GM23338 (cell line): ENCODE data around the gene SRD5A2.

Experiments used
- CREB1 ChIP-seq: fragments of 250-450 bp; sonication (Bioruptor Pico); IDR thresholded peaks from 2 replicates; pipeline ENCODE4 v1.5.0; 2020; ENCODE audit warnings: low read depth, mild to moderate bottlenecking, moderate library complexity
- EZH2 ChIP-seq: fragments of 200-600 bp; sonication (generic); IDR thresholded peaks from one replicate; pipeline ENCODE4 v1.8.0; 2017; ENCODE audit warnings: antibody characterized with exemption, mild to moderate bottlenecking, low read depth; ENCODE audit not compliant: unreplicated experiment
- EZH2phosphoT487 ChIP-seq: fragments of 200-600 bp; sonication (generic); IDR thresholded peaks from one replicate; pipeline ENCODE4 v1.8.1; 2018; ENCODE audit warnings: antibody characterized with exemption; ENCODE audit not compliant: unreplicated experiment
- JUNB ChIP-seq: IDR thresholded peaks from one replicate; pipeline ENCODE4 v1.6.1; 2016; ENCODE audit warnings: antibody characterized with exemption; ENCODE audit not compliant: unreplicated experiment
- NANOG ChIP-seq: IDR thresholded peaks from 2 replicates; pipeline ENCODE4 v1.6.1; 2016; ENCODE audit warnings: antibody characterized with exemption, borderline replicate concordance
- POLR2AphosphoS5 ChIP-seq: IDR thresholded peaks from 2 replicates; pipeline ENCODE4 v1.6.1; 2016; ENCODE audit warnings: antibody characterized with exemption, low read depth
- STAT1 ChIP-seq: IDR thresholded peaks from one replicate; pipeline ENCODE4 v1.6.1; 2016; ENCODE audit warnings: antibody characterized with exemption; ENCODE audit not compliant: unreplicated experiment
- ZNF114 ChIP-seq: fragments of 250-450 bp; sonication (Bioruptor Pico); IDR thresholded peaks from 2 replicates; pipeline ENCODE4 v1.5.0; 2020; ENCODE audit warnings: mild to moderate bottlenecking, moderate library complexity
- ZNF331 ChIP-seq: fragments of 250-450 bp; sonication (Bioruptor Pico); IDR thresholded peaks from 2 replicates; pipeline ENCODE4 v1.5.0; 2020; ENCODE audit warnings: low read depth, mild to moderate bottlenecking, moderate library complexity
- TF ChIP-seq, protein P1 (sequence below), 2 experiments: fragments of 200-600 bp in 1 of 2; sonication (generic) in 1 of 2; conservative IDR thresholded peaks; 2 replicates each; pipeline versions ENCODE4 v1.5.1 to v1.6.1; 2016 to 2017; ENCODE audit warnings: antibody characterized with exemption in 2 of 2, low read depth in 2 of 2, mild to moderate bottlenecking in 2 of 2, moderate library complexity in 1 of 2
- TF ChIP-seq, protein P2 (sequence below): IDR thresholded peaks from one replicate; pipeline ENCODE4 v1.6.1; 2018; ENCODE audit warnings: antibody characterized with exemption; ENCODE audit not compliant: unreplicated experiment
- TF ChIP-seq, protein P3 (sequence below): fragments of 250-450 bp; sonication (Bioruptor Pico); IDR thresholded peaks from 2 replicates; pipeline ENCODE4 v1.5.0; 2020; ENCODE audit warnings: mild to moderate bottlenecking, moderate library complexity
- TF ChIP-seq, protein P4 (sequence below): IDR thresholded peaks from 2 replicates; pipeline ENCODE4 v1.6.1; 2016; ENCODE audit warnings: antibody characterized with exemption

DNA sequence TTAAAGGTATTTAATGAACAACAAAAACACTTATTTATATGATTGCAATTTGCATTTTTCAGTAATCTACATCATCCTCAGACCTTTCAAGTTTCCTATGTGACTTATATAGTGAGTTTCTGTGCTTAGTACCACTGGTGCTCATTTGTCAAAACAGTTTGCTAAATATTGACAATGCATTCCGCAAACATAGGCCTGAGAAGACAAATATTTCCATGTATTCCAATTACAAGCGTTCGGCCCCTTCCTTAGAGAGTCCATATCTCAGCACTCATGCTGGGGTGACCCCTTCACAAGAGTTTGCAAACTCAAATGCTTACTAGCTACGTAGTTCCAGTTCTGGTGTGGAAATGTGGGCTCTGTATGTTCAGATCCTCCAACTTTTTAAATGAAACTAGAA lies 56.1 kb downstream of the SRD5A2 start:
- TF ChIP-seq, protein P1, sequence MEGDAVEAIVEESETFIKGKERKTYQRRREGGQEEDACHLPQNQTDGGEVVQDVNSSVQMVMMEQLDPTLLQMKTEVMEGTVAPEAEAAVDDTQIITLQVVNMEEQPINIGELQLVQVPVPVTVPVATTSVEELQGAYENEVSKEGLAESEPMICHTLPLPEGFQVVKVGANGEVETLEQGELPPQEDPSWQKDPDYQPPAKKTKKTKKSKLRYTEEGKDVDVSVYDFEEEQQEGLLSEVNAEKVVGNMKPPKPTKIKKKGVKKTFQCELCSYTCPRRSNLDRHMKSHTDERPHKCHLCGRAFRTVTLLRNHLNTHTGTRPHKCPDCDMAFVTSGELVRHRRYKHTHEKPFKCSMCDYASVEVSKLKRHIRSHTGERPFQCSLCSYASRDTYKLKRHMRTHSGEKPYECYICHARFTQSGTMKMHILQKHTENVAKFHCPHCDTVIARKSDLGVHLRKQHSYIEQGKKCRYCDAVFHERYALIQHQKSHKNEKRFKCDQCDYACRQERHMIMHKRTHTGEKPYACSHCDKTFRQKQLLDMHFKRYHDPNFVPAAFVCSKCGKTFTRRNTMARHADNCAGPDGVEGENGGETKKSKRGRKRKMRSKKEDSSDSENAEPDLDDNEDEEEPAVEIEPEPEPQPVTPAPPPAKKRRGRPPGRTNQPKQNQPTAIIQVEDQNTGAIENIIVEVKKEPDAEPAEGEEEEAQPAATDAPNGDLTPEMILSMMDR (conservative IDR thresholded peaks at IDR 0.05; ENCODE audit: low read depth in 2 of 2) = no peak
- no peak for TF ChIP-seq CREB1 (CRISPR knock-in tag)
- TF ChIP-seq EZH2phosphoT487 = no peak
- no peak for TF ChIP-seq POLR2AphosphoS5
- TF ChIP-seq, protein P2, sequence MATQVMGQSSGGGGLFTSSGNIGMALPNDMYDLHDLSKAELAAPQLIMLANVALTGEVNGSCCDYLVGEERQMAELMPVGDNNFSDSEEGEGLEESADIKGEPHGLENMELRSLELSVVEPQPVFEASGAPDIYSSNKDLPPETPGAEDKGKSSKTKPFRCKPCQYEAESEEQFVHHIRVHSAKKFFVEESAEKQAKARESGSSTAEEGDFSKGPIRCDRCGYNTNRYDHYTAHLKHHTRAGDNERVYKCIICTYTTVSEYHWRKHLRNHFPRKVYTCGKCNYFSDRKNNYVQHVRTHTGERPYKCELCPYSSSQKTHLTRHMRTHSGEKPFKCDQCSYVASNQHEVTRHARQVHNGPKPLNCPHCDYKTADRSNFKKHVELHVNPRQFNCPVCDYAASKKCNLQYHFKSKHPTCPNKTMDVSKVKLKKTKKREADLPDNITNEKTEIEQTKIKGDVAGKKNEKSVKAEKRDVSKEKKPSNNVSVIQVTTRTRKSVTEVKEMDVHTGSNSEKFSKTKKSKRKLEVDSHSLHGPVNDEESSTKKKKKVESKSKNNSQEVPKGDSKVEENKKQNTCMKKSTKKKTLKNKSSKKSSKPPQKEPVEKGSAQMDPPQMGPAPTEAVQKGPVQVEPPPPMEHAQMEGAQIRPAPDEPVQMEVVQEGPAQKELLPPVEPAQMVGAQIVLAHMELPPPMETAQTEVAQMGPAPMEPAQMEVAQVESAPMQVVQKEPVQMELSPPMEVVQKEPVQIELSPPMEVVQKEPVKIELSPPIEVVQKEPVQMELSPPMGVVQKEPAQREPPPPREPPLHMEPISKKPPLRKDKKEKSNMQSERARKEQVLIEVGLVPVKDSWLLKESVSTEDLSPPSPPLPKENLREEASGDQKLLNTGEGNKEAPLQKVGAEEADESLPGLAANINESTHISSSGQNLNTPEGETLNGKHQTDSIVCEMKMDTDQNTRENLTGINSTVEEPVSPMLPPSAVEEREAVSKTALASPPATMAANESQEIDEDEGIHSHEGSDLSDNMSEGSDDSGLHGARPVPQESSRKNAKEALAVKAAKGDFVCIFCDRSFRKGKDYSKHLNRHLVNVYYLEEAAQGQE = no peak
- no peak for TF ChIP-seq EZH2
- TF ChIP-seq ZNF114 (CRISPR knock-in tag) = no peak
- no peak for TF ChIP-seq JUNB
- no peak for TF ChIP-seq STAT1
- no peak for TF ChIP-seq ZNF331 (CRISPR knock-in tag)
- TF ChIP-seq NANOG = no peak
- TF ChIP-seq, protein P3, sequence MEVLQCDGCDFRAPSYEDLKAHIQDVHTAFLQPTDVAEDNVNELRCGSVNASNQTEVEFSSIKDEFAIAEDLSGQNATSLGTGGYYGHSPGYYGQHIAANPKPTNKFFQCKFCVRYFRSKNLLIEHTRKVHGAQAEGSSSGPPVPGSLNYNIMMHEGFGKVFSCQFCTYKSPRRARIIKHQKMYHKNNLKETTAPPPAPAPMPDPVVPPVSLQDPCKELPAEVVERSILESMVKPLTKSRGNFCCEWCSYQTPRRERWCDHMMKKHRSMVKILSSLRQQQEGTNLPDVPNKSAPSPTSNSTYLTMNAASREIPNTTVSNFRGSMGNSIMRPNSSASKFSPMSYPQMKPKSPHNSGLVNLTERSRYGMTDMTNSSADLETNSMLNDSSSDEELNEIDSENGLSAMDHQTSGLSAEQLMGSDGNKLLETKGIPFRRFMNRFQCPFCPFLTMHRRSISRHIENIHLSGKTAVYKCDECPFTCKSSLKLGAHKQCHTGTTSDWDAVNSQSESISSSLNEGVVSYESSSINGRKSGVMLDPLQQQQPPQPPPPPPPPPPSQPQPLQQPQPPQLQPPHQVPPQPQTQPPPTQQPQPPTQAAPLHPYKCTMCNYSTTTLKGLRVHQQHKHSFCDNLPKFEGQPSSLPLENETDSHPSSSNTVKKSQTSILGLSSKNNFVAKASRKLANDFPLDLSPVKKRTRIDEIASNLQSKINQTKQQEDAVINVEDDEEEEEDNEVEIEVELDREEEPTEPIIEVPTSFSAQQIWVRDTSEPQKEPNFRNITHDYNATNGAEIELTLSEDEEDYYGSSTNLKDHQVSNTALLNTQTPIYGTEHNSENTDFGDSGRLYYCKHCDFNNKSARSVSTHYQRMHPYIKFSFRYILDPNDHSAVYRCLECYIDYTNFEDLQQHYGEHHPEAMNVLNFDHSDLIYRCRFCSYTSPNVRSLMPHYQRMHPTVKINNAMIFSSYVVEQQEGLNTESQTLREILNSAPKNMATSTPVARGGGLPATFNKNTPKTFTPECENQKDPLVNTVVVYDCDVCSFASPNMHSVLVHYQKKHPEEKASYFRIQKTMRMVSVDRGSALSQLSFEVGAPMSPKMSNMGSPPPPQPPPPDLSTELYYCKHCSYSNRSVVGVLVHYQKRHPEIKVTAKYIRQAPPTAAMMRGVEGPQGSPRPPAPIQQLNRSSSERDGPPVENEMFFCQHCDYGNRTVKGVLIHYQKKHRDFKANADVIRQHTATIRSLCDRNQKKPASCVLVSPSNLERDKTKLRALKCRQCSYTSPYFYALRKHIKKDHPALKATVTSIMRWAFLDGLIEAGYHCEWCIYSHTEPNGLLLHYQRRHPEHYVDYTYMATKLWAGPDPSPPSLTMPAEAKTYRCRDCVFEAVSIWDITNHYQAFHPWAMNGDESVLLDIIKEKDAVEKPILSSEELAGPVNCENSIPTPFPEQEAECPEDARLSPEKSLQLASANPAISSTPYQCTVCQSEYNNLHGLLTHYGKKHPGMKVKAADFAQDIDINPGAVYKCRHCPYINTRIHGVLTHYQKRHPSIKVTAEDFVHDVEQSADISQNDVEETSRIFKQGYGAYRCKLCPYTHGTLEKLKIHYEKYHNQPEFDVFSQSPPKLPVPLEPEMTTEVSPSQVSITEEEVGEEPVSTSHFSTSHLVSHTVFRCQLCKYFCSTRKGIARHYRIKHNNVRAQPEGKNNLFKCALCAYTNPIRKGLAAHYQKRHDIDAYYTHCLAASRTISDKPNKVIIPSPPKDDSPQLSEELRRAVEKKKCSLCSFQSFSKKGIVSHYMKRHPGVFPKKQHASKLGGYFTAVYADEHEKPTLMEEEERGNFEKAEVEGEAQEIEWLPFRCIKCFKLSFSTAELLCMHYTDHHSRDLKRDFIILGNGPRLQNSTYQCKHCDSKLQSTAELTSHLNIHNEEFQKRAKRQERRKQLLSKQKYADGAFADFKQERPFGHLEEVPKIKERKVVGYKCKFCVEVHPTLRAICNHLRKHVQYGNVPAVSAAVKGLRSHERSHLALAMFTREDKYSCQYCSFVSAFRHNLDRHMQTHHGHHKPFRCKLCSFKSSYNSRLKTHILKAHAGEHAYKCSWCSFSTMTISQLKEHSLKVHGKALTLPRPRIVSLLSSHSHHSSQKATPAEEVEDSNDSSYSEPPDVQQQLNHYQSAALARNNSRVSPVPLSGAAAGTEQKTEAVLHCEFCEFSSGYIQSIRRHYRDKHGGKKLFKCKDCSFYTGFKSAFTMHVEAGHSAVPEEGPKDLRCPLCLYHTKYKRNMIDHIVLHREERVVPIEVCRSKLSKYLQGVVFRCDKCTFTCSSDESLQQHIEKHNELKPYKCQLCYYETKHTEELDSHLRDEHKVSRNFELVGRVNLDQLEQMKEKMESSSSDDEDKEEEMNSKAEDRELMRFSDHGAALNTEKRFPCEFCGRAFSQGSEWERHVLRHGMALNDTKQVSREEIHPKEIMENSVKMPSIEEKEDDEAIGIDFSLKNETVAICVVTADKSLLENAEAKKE (CRISPR knock-in tag) = no peak
- TF ChIP-seq, protein P4, sequence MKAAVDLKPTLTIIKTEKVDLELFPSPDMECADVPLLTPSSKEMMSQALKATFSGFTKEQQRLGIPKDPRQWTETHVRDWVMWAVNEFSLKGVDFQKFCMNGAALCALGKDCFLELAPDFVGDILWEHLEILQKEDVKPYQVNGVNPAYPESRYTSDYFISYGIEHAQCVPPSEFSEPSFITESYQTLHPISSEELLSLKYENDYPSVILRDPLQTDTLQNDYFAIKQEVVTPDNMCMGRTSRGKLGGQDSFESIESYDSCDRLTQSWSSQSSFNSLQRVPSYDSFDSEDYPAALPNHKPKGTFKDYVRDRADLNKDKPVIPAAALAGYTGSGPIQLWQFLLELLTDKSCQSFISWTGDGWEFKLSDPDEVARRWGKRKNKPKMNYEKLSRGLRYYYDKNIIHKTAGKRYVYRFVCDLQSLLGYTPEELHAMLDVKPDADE = no peak
